SU-DHL-6 (cell line): ENCODE data around the gene PMVK.

Experiments used
- CTCF ChIP-seq: fragments of 200-600 bp; sonication (generic); IDR thresholded peaks from one replicate; pipeline ENCODE4 v1.5.1; 2017; ENCODE audit warnings: antibody characterized with exemption, mild to moderate bottlenecking, low read length, moderate library complexity; ENCODE audit not compliant: insufficient read depth, poor library complexity, severe bottlenecking
- EZH2phosphoT487 ChIP-seq: fragments of 200-600 bp; sonication (generic), shearing (Covaris generic); conservative IDR thresholded peaks from 2 replicates; pipeline ENCODE4 v1.6.1; 2018; ENCODE audit warnings: mild to moderate bottlenecking, antibody characterized with exemption, low read length, moderate library complexity, mixed read lengths

GRCh38 chr1:154961207-154962155 lies 25.0 kb upstream of the PMVK start, which contains the start of gene PYGO2:
- TF ChIP-seq CTCF (peak; percentile 54), EZH2phosphoT487 (no peak)
